HG02884 (cell line): ENCODE measurements around the gene SH3TC2.

Experiments used
- ATAC-seq: cut with Tn5 transposase; IDR thresholded peaks from one replicate; pipeline ENCODE4 v1.9.1; 2021; ENCODE audit warnings: mild to moderate bottlenecking, moderate library complexity; ENCODE audit not compliant: unreplicated experiment

The SH3TC2 gene

GRCh38 chr5:149002761-149003689 is 59.8 kb downstream of the SH3TC2 start:
- no peak for ATAC-seq

GRCh38 chr5:149002053-149002452 is 60.8 kb downstream of the SH3TC2 start:
- ATAC-seq: no peak

- no peak for ATAC-seq
Observed at GRCh38 chr5:149001162-149001561, 61.7 kb downstream of the SH3TC2 start.

GRCh38 chr5:148999741-149000140 is 63.1 kb downstream of the SH3TC2 start:
- ATAC-seq: no peak

GRCh38 chr5:148998174-148998797 is 64.6 kb downstream of the SH3TC2 start:
- ATAC-seq: peak; percentile 70

GRCh38 chr5:148996270-148996669 is 66.6 kb downstream of the SH3TC2 start:
- no peak for ATAC-seq

- ATAC-seq: no peak
Observed at GRCh38 chr5:148995791-148996190, 67.1 kb downstream of the SH3TC2 start.

- no peak for ATAC-seq
Observed at GRCh38 chr5:148993283-148993936, 69.5 kb downstream of the SH3TC2 start.

GRCh38 chr5:148992265-148992664 is 70.6 kb downstream of the SH3TC2 start:
- ATAC-seq: no peak

GRCh38 chr5:148991566-148991965 is 71.3 kb downstream of the SH3TC2 start:
- no peak for ATAC-seq

GRCh38 chr5:148990817-148991216 is 72.0 kb downstream of the SH3TC2 start:
- ATAC-seq: no peak

GRCh38 chr5:148989567-148989966 is 73.3 kb downstream of the SH3TC2 start:
- ATAC-seq: no peak

- ATAC-seq: no peak
Observed at GRCh38 chr5:148988328-148988727, 74.5 kb downstream of the SH3TC2 start.

GRCh38 chr5:148986636-148987035 is 76.2 kb downstream of the SH3TC2 start:
- no peak for ATAC-seq

- ATAC-seq: no peak
Observed at GRCh38 chr5:148984345-148984744, 78.5 kb downstream of the SH3TC2 start.

- no peak for ATAC-seq
Observed at GRCh38 chr5:148981353-148981752, 81.5 kb downstream of the SH3TC2 start.

GRCh38 chr5:148980731-148981130 is 82.1 kb downstream of the SH3TC2 start:
- ATAC-seq: no peak

- ATAC-seq: no peak
Observed at GRCh38 chr5:148979083-148979723, 83.7 kb downstream of the SH3TC2 start.

- ATAC-seq: no peak
Observed at GRCh38 chr5:148978370-148979082, 84.3 kb downstream of the SH3TC2 start.

GRCh38 chr5:148976569-148977381 is 86.1 kb downstream of the SH3TC2 start:
- no peak for ATAC-seq
